Astrocyte of the cerebellum (primary cell): ENCODE measurements around the gene TSPEAR.

ENCODE experiments used
- DNase-seq: peaks from one replicate; pipeline ENCODE4 v3.0.0-alpha.2; 2011; ENCODE audit warnings: low read depth
- H3K4me3 ChIP-seq: 2 replicates; pipeline ENCODE4 v1.5.1; 2011; ENCODE audit warnings: mild to moderate bottlenecking, low read depth, low read length, moderate library complexity
- CTCF ChIP-seq: IDR thresholded peaks from 2 replicates; pipeline ENCODE4 v1.5.1; 2012; ENCODE audit warnings: low read length, low read depth, moderate library complexity, mild to moderate bottlenecking; ENCODE audit errors: missing control alignments
- in situ Hi-C: cut with HindIII; loops from 2 replicates; pipeline ENCODE4 v1.10.0; 2017; ENCODE audit warnings: low sequenced_read_pairs

The TSPEAR gene

DNA sequence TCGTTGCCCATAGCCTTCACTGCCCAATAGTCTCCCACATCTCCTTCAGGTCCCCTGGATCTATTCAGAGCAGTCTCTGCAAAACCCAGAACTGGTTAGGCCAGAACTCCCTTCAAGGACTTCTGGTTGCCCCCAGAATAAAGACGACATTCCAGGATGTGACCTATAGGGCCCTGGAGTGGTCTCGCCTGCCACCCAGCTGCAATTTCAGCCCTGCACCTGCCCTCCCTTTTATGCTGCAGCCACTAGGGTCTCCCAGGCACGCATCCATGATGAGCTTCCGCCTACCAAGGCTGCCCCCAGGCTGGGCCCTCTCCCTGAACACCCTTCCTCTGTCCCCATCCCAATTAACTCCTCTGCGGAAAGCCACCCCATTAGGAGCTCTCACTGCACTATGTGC is 7.2 kb upstream of the TSPEAR start:
- in situ Hi-C loops, result loop anchor here (10.0 kb wide), 1 partner anchor 374 kb away; no protein-coding TSS in a partner anchor
- no peak overlapping the region for H3K4me3 ChIP-seq
- no peak for DNase-seq
- TF ChIP-seq CTCF, result no peak

DNA sequence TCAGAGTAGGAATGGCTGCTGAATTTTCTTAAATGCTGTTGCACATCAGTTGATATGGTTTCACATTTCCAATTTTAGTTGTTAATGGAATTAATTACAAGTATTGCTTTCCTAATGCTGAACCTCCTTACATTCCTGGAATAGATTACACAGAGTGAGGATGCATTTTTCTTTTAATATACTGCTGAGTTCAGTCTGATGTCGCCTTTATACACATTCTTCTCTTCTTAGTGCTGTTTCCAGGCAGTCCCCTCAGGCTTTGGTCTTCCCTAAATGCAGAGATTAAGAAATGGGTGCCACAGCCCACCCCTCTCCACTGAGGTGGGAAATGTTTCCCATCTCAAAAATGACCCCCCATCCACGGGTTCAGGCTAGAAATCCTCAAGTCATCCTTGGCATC is 6.7 kb upstream of the TSPEAR start:
- H3K4me3 ChIP-seq, result no peak overlapping the region
- in situ Hi-C loops, result loop anchor here (10.0 kb wide), 1 partner anchor 373 kb away; no protein-coding TSS in a partner anchor
- TF ChIP-seq CTCF, result no peak
- DNase-seq, result no peak

DNA sequence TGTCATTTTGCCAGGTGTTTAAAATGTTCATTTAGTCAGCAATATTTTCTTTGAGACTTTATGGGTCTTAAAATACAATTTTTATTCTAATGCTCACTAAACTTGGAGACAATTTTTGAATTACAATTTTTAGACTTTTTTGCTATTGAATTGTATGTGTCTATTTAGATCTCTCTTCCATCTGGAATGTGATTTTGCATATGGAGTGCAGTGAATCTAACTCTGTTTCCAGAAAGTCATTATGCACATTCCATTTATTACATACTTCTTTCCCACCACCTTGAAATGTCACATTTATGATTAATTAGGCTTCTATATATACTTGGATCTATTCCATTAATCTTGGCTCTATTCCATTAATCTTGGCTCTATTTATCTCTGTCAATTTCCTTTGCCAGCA is 5.6 kb upstream of the TSPEAR start:
- no peak for DNase-seq
- in situ Hi-C loops, result loop anchor here (10.0 kb wide), 1 partner anchor 372 kb away; no protein-coding TSS in a partner anchor
- no peak overlapping the region for H3K4me3 ChIP-seq
- no peak for TF ChIP-seq CTCF

DNA sequence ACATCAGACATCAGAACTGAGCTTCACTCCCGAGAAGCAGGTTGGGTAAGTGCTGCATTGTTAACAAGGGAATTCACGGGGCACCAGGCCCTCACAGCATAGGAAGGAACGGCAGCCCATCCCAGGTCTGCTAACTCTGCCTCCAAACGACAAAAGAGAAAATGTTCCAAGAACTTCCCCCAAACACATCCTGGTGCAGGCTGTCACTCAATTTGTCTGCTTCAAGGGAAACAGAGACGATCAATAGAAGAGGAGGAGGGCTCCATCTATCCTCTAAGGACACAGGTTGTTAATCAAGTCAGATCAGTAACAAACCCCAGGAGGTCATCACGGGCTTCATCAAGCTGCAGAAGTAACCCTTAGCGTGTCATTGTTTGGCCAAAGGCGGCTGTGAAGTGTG is 3.5 kb upstream of the TSPEAR start:
- TF ChIP-seq CTCF, result no peak
- H3K4me3 ChIP-seq, result no peak overlapping the region
- no peak for DNase-seq
- in situ Hi-C loops, result loop anchor here (10.0 kb wide), 1 partner anchor 370 kb away; no protein-coding TSS in a partner anchor

DNA sequence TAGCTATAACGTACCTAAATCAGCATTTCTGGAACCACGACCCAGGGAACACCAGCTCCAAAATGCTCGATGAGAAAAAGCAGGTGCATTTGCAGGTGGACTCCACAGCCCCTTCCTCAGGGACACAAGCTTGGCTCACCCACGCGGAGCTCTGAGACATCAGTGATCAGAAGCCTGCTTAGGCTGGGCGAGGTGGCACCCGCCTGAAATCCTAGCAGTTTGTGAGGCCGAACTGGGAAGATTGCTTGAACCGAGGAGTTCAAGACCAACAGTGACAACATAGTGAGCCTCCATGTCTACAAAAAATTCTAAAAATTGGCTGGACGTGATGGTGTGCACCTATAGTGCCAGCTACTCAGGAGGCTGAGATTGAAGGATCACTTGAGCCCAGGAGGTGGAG is 2.5 kb upstream of the TSPEAR start:
- in situ Hi-C loops, result loop anchor here (10.0 kb wide), 1 partner anchor 369 kb away; no protein-coding TSS in a partner anchor
- no peak for DNase-seq
- no peak for TF ChIP-seq CTCF
- H3K4me3 ChIP-seq, result no peak overlapping the region

DNA sequence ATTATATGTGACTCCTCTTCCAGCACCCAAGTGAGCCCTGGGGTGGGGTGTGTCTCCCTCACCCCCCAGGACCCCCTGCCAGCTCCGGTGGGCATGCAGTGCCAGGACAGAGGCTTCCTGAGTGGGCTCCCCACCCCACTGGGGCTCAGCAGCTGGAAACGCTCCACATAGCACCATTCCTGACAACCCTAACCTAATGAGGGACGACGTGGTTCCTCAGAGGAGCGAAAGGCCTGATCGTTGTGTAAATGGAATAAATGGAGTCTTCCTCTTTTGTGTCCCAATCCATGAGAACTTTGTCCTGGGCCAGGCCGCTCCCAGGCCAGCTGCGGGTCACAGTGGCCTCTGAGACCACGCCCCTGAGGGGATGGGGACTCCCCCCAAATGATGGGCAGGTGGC is 1.8 kb upstream of the TSPEAR start:
- in situ Hi-C loops, result loop anchor here (10.0 kb wide), 1 partner anchor 368 kb away; no protein-coding TSS in a partner anchor
- H3K4me3 ChIP-seq, result no peak overlapping the region
- no peak for DNase-seq
- TF ChIP-seq CTCF, result no peak
